ENCODE data around the gene NFATC1.

Gene NFATC1

GRCh38 chr18:79384151-79384807, 11.5 kb upstream of the NFATC1 start:
- no peak for DNase-seq (ENCODE audit: low read depth)
- H3K4me3 ChIP-seq (ENCODE audit: low read depth, low read length): no peak overlapping the region
- TF ChIP-seq CTCF (IDR thresholded peaks at IDR 0.05; ENCODE audit: low read depth, low read length, missing control alignments): no peak

GRCh38 chr18:79384834-79385233, 10.9 kb upstream of the NFATC1 start:
- TF ChIP-seq CTCF (IDR thresholded peaks at IDR 0.05; ENCODE audit: low read depth, low read length, missing control alignments): no peak
- H3K4me3 ChIP-seq (ENCODE audit: low read depth, low read length): no peak overlapping the region
- no peak for DNase-seq (ENCODE audit: low read depth)

- H3K4me3 ChIP-seq (ENCODE audit: low read depth, low read length): no peak overlapping the region
- no peak for TF ChIP-seq CTCF (IDR thresholded peaks at IDR 0.05; ENCODE audit: low read depth, low read length, missing control alignments)
- no peak for DNase-seq (ENCODE audit: low read depth)
Observed at GRCh38 chr18:79385326-79385707, 10.4 kb upstream of the NFATC1 start.

GRCh38 chr18:79385708-79386341, 9.9 kb upstream of the NFATC1 start:
- DNase-seq (ENCODE audit: low read depth): no peak
- TF ChIP-seq CTCF (IDR thresholded peaks at IDR 0.05; ENCODE audit: low read depth, low read length, missing control alignments): no peak
- no peak overlapping the region for H3K4me3 ChIP-seq (ENCODE audit: low read depth, low read length)

GRCh38 chr18:79386547-79386946, 9.2 kb upstream of the NFATC1 start:
- no peak for DNase-seq (ENCODE audit: low read depth)
- no peak for TF ChIP-seq CTCF (IDR thresholded peaks at IDR 0.05; ENCODE audit: low read depth, low read length, missing control alignments)
- no peak overlapping the region for H3K4me3 ChIP-seq (ENCODE audit: low read depth, low read length)

- H3K4me3 ChIP-seq (ENCODE audit: low read depth, low read length): no peak overlapping the region
- TF ChIP-seq CTCF (IDR thresholded peaks at IDR 0.05; ENCODE audit: low read depth, low read length, missing control alignments): no peak
- no peak for DNase-seq (ENCODE audit: low read depth)
Observed at GRCh38 chr18:79387214-79387613, 8.5 kb upstream of the NFATC1 start.

GRCh38 chr18:79387615-79388014, 8.1 kb upstream of the NFATC1 start:
- no peak for DNase-seq (ENCODE audit: low read depth)
- TF ChIP-seq CTCF (IDR thresholded peaks at IDR 0.05; ENCODE audit: low read depth, low read length, missing control alignments): no peak
- H3K4me3 ChIP-seq (ENCODE audit: low read depth, low read length): no peak overlapping the region
